Measurements from ENCODE around the gene FBXW8. TPM values are rescaled to one million over a fixed set of nuclear protein-coding genes. Genes with fewer than 3 reads are reported as not detected.

FBXW8 gene
- total and polyA plus RNA-seq, 2 donors (not counting 1 experiment from before 2014, with no cell fraction given): 12.1 to 23.5 TPM

GRCh38 chr12:117047810-117048584 is 137.2 kb downstream of the FBXW8 start:
- no peak for TF ChIP-seq EZH2 (IDR thresholded peaks at IDR 0.05; ENCODE audit: borderline replicate concordance, insufficient read depth, low read depth, low read length, poor library complexity, severe bottlenecking)
- no peak for TF ChIP-seq CTCF (IDR thresholded peaks at IDR 0.05)
- Mint-ChIP-seq H3K27ac (no peak overlapping the region), H3K27me3 (no peaks in the 10 kb centered on the region), H3K4me1 (peaks cover 10% of the 10 kb centered on the region), H3K9me3 (ENCODE audit: insufficient read depth) (no peaks in the 10 kb centered on the region), H3K4me3 (no peak overlapping the region)
- H3K27me3 ChIP-seq (replicated peaks in 1 of 4; ENCODE audit: control extremely low read depth in 1 of 4, control insufficient read depth in 3 of 4, insufficient read depth in 4 of 4, low read length in 3 of 4): no peaks in the 10 kb centered on the region
- H2AFZ ChIP-seq (ENCODE audit: insufficient read depth, low read depth, low read length, poor library complexity, severe bottlenecking): no peak overlapping the region
- H3K27ac ChIP-seq (ENCODE audit: low read length in 2 of 2): no peak overlapping the region
- no peak overlapping the region for H3K9ac ChIP-seq (ENCODE audit: low read length)
- H3K4me2 ChIP-seq (replicated peaks; ENCODE audit: low read depth, low read length, poor library complexity, severe bottlenecking): no peak overlapping the region
- H3K36me3 ChIP-seq (replicated peaks in 1 of 2; ENCODE audit: control extremely low read depth in 1 of 2, control insufficient read depth in 1 of 2, extremely low read depth in 1 of 2, insufficient read depth in 2 of 2, low read length in 1 of 2): peaks cover 0 to 3% of the 10 kb centered on the region in 2 experiments
- POLR2A ChIA-PET: no interaction called here
- DNase-seq (no peak), ATAC-seq (ENCODE audit: low read depth) (no peak)
- peaks cover 6 to 24% of the 10 kb centered on the region in 2 donors for H3K4me1 ChIP-seq (ENCODE audit: control insufficient read depth in 2 of 2, insufficient read depth in 2 of 2, low read length in 2 of 2)
- intact Hi-C loops (cut with micrococcal nuclease): no loop called here
- no peaks in the 10 kb centered on the region for H4K20me1 ChIP-seq (ENCODE audit: control insufficient read depth, insufficient read depth, low read length, poor library complexity, severe bottlenecking)
- CTCF ChIA-PET: no interaction called here
- WGBS (ENCODE audit: insufficient coverage): 91% methylated on average over 15 of the region's 18 CpGs
- H3K79me2 ChIP-seq (ENCODE audit: control insufficient read depth, insufficient read depth, low read length): no peaks in the 10 kb centered on the region
- no peak overlapping the region for H3K4me3 ChIP-seq (ENCODE audit: control extremely low read depth in 1 of 5, extremely low read depth in 1 of 5, insufficient read depth in 1 of 5, low read depth in 2 of 5, low read length in 4 of 5)
- peaks cover 0 to 5% (median 0%) of the 10 kb centered on the region in 3 donors for H3K9me3 ChIP-seq (ENCODE audit: control extremely low read depth in 1 of 3, control insufficient read depth in 2 of 3, insufficient read depth in 1 of 3, low read length in 2 of 3)

- peaks cover 0 to 5% (median 0%) of the 10 kb centered on the region in 3 donors for H3K9me3 ChIP-seq (ENCODE audit: control extremely low read depth in 1 of 3, control insufficient read depth in 2 of 3, insufficient read depth in 1 of 3, low read length in 2 of 3)
- no peak overlapping the region for H2AFZ ChIP-seq (ENCODE audit: insufficient read depth, low read depth, low read length, poor library complexity, severe bottlenecking)
- Mint-ChIP-seq H3K27ac (no peak overlapping the region), H3K4me3 (no peak overlapping the region), H3K9me3 (ENCODE audit: insufficient read depth) (no peaks in the 10 kb centered on the region), H3K4me1 (peaks cover 15% of the 10 kb centered on the region), H3K27me3 (no peaks in the 10 kb centered on the region)
- 92% methylated on average over 8 of the region's 9 CpGs for WGBS (ENCODE audit: insufficient coverage)
- POLR2A ChIA-PET: no interaction called here
- no peak overlapping the region for H3K27ac ChIP-seq (ENCODE audit: low read length in 2 of 2)
- no peak overlapping the region for H3K9ac ChIP-seq (ENCODE audit: low read length)
- intact Hi-C loops (cut with micrococcal nuclease): no loop called here
- CTCF ChIA-PET: no interaction called here
- peaks cover 6 to 27% of the 10 kb centered on the region in 2 donors for H3K4me1 ChIP-seq (ENCODE audit: control insufficient read depth in 2 of 2, insufficient read depth in 2 of 2, low read length in 2 of 2)
- no peaks in the 10 kb centered on the region for H4K20me1 ChIP-seq (ENCODE audit: control insufficient read depth, insufficient read depth, low read length, poor library complexity, severe bottlenecking)
- peaks cover 0 to 3% of the 10 kb centered on the region in 2 experiments for H3K36me3 ChIP-seq (replicated peaks in 1 of 2; ENCODE audit: control extremely low read depth in 1 of 2, control insufficient read depth in 1 of 2, extremely low read depth in 1 of 2, insufficient read depth in 2 of 2, low read length in 1 of 2)
- DNase-seq (no peak), ATAC-seq (ENCODE audit: low read depth) (no peak)
- no peaks in the 10 kb centered on the region for H3K79me2 ChIP-seq (ENCODE audit: control insufficient read depth, insufficient read depth, low read length)
- H3K27me3 ChIP-seq (replicated peaks in 1 of 4; ENCODE audit: control extremely low read depth in 1 of 4, control insufficient read depth in 3 of 4, insufficient read depth in 4 of 4, low read length in 3 of 4): no peaks in the 10 kb centered on the region
- H3K4me3 ChIP-seq (ENCODE audit: control extremely low read depth in 1 of 5, extremely low read depth in 1 of 5, insufficient read depth in 1 of 5, low read depth in 2 of 5, low read length in 4 of 5): no peak overlapping the region
- TF ChIP-seq CTCF (IDR thresholded peaks at IDR 0.05) (no peak), EZH2 (IDR thresholded peaks at IDR 0.05; ENCODE audit: borderline replicate concordance, insufficient read depth, low read depth, low read length, poor library complexity, severe bottlenecking) (no peak)
- H3K4me2 ChIP-seq (replicated peaks; ENCODE audit: low read depth, low read length, poor library complexity, severe bottlenecking): no peak overlapping the region
These were observed 137.8 kb downstream of the FBXW8 start for GRCh38 chr12:117048585-117048904.
